NB4 (cell line): ENCODE data around the gene OR1S1.

Source experiments
- DNase-seq: peaks from one replicate; pipeline ENCODE4 v3.0.0; 2010; ENCODE audit warnings: low read depth
- H3K4me3 ChIP-seq: one replicate; pipeline ENCODE4 v1.5.1; 2011; ENCODE audit warnings: mild to moderate bottlenecking, low read depth, low read length, moderate library complexity
- MYC ChIP-seq: IDR thresholded peaks from 2 replicates; pipeline ENCODE4 v1.6.1; 2011; ENCODE audit warnings: low read depth, low read length
- POLR2A ChIP-seq: IDR thresholded peaks from 2 replicates; pipeline ENCODE4 v1.6.1; 2011; ENCODE audit warnings: mild to moderate bottlenecking; ENCODE audit not compliant: insufficient read length; ENCODE audit errors: extremely low read depth
- TF ChIP-seq, protein P1 (sequence below): IDR thresholded peaks from 2 replicates; pipeline ENCODE4 v1.6.1; 2011; ENCODE audit warnings: low read depth, low read length
- TF ChIP-seq, protein P2 (sequence below): IDR thresholded peaks from one replicate; pipeline ENCODE4 v1.5.1; 2012; ENCODE audit warnings: low read depth, low read length

Gene OR1S1

GRCh38 chr11:58199271-58199670, 13.2 kb upstream of the OR1S1 start:
- no peak for DNase-seq
- H3K4me3 ChIP-seq: no peak overlapping the region
- TF ChIP-seq, protein P1, sequence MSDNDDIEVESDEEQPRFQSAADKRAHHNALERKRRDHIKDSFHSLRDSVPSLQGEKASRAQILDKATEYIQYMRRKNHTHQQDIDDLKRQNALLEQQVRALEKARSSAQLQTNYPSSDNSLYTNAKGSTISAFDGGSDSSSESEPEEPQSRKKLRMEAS: no peak
- no peak for TF ChIP-seq MYC
- TF ChIP-seq, protein P2, sequence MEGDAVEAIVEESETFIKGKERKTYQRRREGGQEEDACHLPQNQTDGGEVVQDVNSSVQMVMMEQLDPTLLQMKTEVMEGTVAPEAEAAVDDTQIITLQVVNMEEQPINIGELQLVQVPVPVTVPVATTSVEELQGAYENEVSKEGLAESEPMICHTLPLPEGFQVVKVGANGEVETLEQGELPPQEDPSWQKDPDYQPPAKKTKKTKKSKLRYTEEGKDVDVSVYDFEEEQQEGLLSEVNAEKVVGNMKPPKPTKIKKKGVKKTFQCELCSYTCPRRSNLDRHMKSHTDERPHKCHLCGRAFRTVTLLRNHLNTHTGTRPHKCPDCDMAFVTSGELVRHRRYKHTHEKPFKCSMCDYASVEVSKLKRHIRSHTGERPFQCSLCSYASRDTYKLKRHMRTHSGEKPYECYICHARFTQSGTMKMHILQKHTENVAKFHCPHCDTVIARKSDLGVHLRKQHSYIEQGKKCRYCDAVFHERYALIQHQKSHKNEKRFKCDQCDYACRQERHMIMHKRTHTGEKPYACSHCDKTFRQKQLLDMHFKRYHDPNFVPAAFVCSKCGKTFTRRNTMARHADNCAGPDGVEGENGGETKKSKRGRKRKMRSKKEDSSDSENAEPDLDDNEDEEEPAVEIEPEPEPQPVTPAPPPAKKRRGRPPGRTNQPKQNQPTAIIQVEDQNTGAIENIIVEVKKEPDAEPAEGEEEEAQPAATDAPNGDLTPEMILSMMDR: no peak
- TF ChIP-seq POLR2A: no peak

DNA sequence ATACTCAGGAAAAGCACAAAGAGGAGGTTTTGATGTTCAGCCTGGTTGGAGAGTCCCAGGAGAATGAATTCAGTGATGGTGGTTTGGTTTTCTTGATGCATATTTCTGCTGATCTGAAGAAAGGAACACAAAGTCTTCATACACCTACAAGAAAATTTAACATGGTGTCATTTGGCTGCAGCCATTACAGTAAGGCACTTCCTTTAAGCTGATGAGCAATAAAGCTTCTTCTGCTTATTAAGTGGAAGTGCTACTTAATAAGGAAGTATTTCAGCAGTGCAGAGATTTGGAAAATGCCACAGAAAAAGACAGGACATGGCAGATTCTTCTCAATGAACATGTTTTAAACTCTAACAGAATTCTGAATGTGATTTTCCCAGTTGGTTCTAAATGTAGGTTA, 8.5 kb upstream of the OR1S1 start, which contains the start of gene OR1S2:
OR1S2 (minus strand) TSS at position 101 of the 400 bp plus-strand sequence; CDS start at position 101, 0 bp downstream.
- H3K4me3 ChIP-seq: no peak within 1 kb of the TSS
- TF ChIP-seq POLR2A (no peak), MYC (no peak)
- TF ChIP-seq, protein P1: no peak
- TF ChIP-seq, protein P2: no peak
- no peak for DNase-seq

DNA sequence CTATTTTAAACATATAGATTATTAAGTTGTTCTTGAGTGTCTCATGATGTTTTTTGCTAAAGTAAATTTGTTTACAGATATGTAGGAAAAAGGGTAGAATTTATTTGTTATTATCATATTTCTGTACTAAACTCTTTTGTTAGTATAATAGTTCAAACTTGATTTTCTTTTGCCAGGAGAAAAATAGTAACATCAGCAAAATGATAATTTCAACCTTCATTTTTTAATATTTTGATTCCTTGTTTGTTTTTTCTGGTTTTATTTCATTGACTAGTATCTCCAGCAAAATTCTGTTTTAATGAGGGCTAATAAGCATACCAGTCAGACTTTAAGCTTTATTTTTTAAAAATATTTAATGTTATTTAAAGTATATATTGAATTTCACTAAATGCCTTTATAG, 4.0 kb downstream of the OR1S1 start:
- no peak for DNase-seq
- TF ChIP-seq, protein P1: no peak
- TF ChIP-seq, protein P2: no peak
- TF ChIP-seq POLR2A: no peak
- TF ChIP-seq MYC: no peak
- H3K4me3 ChIP-seq: no peak overlapping the region

- H3K4me3 ChIP-seq: no peak overlapping the region
- TF ChIP-seq, protein P2: no peak
- TF ChIP-seq MYC (no peak), POLR2A (no peak)
- TF ChIP-seq, protein P1: no peak
- DNase-seq: no peak
Measured at GRCh38 chr11:58222721-58223120, 10.2 kb downstream of the OR1S1 start.

DNA sequence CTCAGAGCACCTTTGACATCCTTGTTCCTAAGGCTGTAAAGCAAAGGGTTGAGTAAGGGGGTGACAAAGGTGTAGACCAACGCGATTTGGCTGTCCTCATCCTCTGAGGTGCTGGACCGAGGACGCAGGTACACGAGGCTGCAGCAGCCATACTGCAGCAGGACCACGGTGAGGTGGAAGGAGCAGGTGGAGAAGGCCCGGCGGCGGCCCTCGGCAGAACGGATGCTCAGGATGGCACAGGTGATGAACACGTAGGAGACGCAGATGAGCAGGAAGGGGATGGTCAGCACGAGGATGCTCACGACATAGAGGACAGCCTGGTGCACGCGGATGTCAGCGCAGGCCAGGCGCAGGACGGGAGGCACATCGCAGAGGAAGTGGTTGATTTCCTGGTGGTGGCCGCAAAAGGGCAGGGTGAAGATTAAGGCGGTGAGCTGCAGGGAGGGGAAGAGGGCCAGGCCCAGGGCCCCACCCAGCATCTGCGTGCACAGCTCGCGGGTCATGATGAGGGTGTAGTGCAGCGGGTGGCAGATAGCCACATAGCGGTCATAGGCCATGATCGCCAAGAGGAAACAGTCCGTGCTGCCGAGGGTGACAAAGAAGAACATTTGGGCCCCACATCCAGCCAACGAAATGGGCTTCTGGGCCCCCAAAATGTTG, 15.6 kb downstream of the OR1S1 start:
- TF ChIP-seq, protein P2: no peak
- TF ChIP-seq, protein P1: no peak
- TF ChIP-seq MYC (no peak), POLR2A (no peak)
- DNase-seq: no peak
- no peak overlapping the region for H3K4me3 ChIP-seq
